PC-9 (cell line): ENCODE measurements around the gene PIP4P1. TPM values are rescaled to one million over a fixed set of nuclear protein-coding genes. Genes with fewer than 3 reads are reported as not detected.

ENCODE experiments used
- BruUV-seq: library from RNA; stranded (reverse); fragments of 400-500 nt; replicated peaks from 2 replicates; lab custom pipeline; 2021; lab: Mats Ljungman, UMichigan
- CTCF ChIA-PET: fragments of 300-600 bp; sonication (Branson Sonifier 250); formaldehyde crosslinking; loops from one replicate; lab custom pipeline; 2022; ENCODE audit warnings: antibody characterized with exemption; lab: Charles Lee
- POLR2A ChIA-PET: fragments of 300-600 bp; sonication (Branson Sonifier 250); formaldehyde crosslinking; loops from one replicate; lab custom pipeline; 2022; ENCODE audit warnings: antibody characterized with exemption; ENCODE audit not compliant: unreplicated experiment; lab: Charles Lee
- DNase-seq, 2 experiments: peaks; one replicate each; pipeline versions ENCODE4 v3.0.0 to v3.0.0-alpha.2; 2015 to 2022; ENCODE audit warnings: mixed read lengths in 1 of 2
- H2AFZ ChIP-seq: fragments of 200-600 bp; sonication (generic); 2 replicates; pipeline ENCODE4 v1.8.1; 2017; ENCODE audit warnings: antibody characterized with exemption
- H3F3A ChIP-seq: fragments of 200-600 bp; sonication (generic); 2 replicates; pipeline ENCODE4 v1.8.1; 2017; ENCODE audit warnings: antibody characterized with exemption, mild to moderate bottlenecking, low read depth; ENCODE audit not compliant: insufficient read depth
- H3K27ac ChIP-seq: fragments of 200-600 bp; sonication (generic); 2 replicates; pipeline ENCODE4 v1.6.1; 2016; ENCODE audit warnings: mixed run types
- H3K27me3 ChIP-seq: fragments of 200-600 bp; sonication (generic); 2 replicates; pipeline ENCODE4 v1.6.1; 2016; ENCODE audit warnings: low read depth, mixed run types; ENCODE audit not compliant: insufficient read depth
- H3K36me3 ChIP-seq: fragments of 200-600 bp; sonication (generic); 2 replicates; pipeline ENCODE4 v1.6.1; 2016; ENCODE audit warnings: low read depth, mixed run types
- H3K4me1 ChIP-seq: fragments of 200-600 bp; sonication (generic); replicated peaks from 2 replicates; pipeline ENCODE4 v1.6.1; 2016; ENCODE audit warnings: mixed run types; ENCODE audit not compliant: insufficient read depth
- H3K4me2 ChIP-seq: fragments of 200-600 bp; sonication (generic); 2 replicates; pipeline ENCODE4 v1.6.1; 2017; ENCODE audit warnings: mixed run types
- H3K4me3 ChIP-seq: fragments of 200-600 bp; sonication (generic); 2 replicates; pipeline ENCODE4 v1.6.1; 2016; ENCODE audit warnings: mixed run types
- H3K79me2 ChIP-seq: fragments of 200-600 bp; sonication (generic); 2 replicates; pipeline ENCODE4 v1.6.1; 2017; ENCODE audit warnings: low read depth, mixed run types
- H3K9me2 ChIP-seq: fragments of 200-600 bp; sonication (generic); 2 replicates; pipeline ENCODE4 v1.8.1; 2017; ENCODE audit warnings: mild to moderate bottlenecking; ENCODE audit not compliant: insufficient read depth
- H3K9me3 ChIP-seq: fragments of 200-600 bp; sonication (generic); 2 replicates; pipeline ENCODE4 v1.8.1; 2016; ENCODE audit warnings: low read depth; ENCODE audit not compliant: insufficient read depth
- H4K20me1 ChIP-seq: fragments of 200-600 bp; sonication (generic); 2 replicates; pipeline ENCODE4 v1.8.1; 2017; ENCODE audit not compliant: insufficient read depth
- CTCF ChIP-seq: fragments of 200-600 bp; sonication (generic); conservative IDR thresholded peaks from 2 replicates; pipeline ENCODE4 v1.6.1; 2017; ENCODE audit warnings: mixed run types, antibody characterized with exemption, mild to moderate bottlenecking, moderate library complexity
- EZH2 ChIP-seq: fragments of 200-600 bp; sonication (generic); IDR thresholded peaks from 2 replicates; pipeline ENCODE4 v1.8.0; 2017; ENCODE audit warnings: antibody characterized with exemption, low read depth
- intact Hi-C: fragments of 100-400 bp; cut with micrococcal nuclease; formaldehyde crosslinking; loops from one replicate; pipeline ENCODE4 v1.10.0; 2022; ENCODE audit not compliant: unreplicated experiment
- total RNA-seq: library from RNA; stranded (reverse); gene quantifications from 2 replicates; pipeline ENCODE4 v1.2.3, GENCODE V29; 2021

The PIP4P1 gene
- total RNA-seq, 1 experiment from 2014 or later = 20.1 TPM

- Histone ChIP-seq H3K79me2 (peaks cover 23% of the 10 kb centered on the region), H3K4me2 (peak overlapping the region; percentile 100), H3F3A (peaks cover 11% of the 10 kb centered on the region; the same call in 1 of the 2 replicates), H4K20me1 (no peaks in the 10 kb centered on the region), H3K4me3 (peak overlapping the region; percentile 80), H3K9me2 (no peaks in the 10 kb centered on the region), H2AFZ (peak overlapping the region; percentile 94), H3K9me3 (no peaks in the 10 kb centered on the region), H3K36me3 (no peaks in the 10 kb centered on the region), H3K4me1 (no peaks in the 10 kb centered on the region; the same call in none of the 2 replicates), H3K27me3 (no peaks in the 10 kb centered on the region), H3K27ac (peak overlapping the region; percentile 80)
- ChIA-PET CTCF (no interaction called here), POLR2A (interaction anchor here (0.7 to 1.2 kb wide), 2 partner anchors 9 to 129 kb away, joined by 5 to 6 read pairs; partner anchors contain the start of gene PIP4P1)
- TF ChIP-seq CTCF = no peak
- no peak for TF ChIP-seq EZH2
- peak in 1 of 2 experiments; percentile 39 for DNase-seq
- intact Hi-C loops = no loop called here
- no TSS peak for BruUV-seq
Observed at GRCh38 chr14:20470603-20470901, 9.3 kb upstream of the PIP4P1 start.

- no peaks in the 10 kb centered on the region; the same call in none of the 2 replicates for H3K4me1 ChIP-seq
- peak; percentile 16 to 63 for DNase-seq
- H3K4me3 ChIP-seq = peak overlapping the region; percentile 80
- no peaks in the 10 kb centered on the region for H4K20me1 ChIP-seq
- ChIA-PET CTCF (interaction anchor here (0.6 kb wide), 1 partner anchor 17 kb away, joined by 3 read pairs; no protein-coding TSS in a partner anchor), POLR2A (interaction anchor here (0.7 to 1.2 kb wide), 2 partner anchors 8 to 130 kb away, joined by 5 to 6 read pairs; partner anchors contain the start of gene PIP4P1)
- no peaks in the 10 kb centered on the region for H3K36me3 ChIP-seq
- no peaks in the 10 kb centered on the region for H3K27me3 ChIP-seq
- no peaks in the 10 kb centered on the region for H3K9me2 ChIP-seq
- intact Hi-C loops = loop anchor here (1.0 to 10.0 kb wide), 2 partner anchors 9 to 125 kb away; partner anchors contain the start of genes PARP2 and PIP4P1
- no peaks in the 10 kb centered on the region for H3K9me3 ChIP-seq
- H3K79me2 ChIP-seq = peaks cover 23% of the 10 kb centered on the region
- H3K4me2 ChIP-seq = peak overlapping the region; percentile 100
- H3K27ac ChIP-seq = peak overlapping the region; percentile 80
- peaks cover 11% of the 10 kb centered on the region; the same call in 1 of the 2 replicates for H3F3A ChIP-seq
- peak overlapping the region; percentile 94 for H2AFZ ChIP-seq
- TF ChIP-seq EZH2 (no peak), CTCF (no peak)
- TSS peak; percentile 48 for BruUV-seq
Observed at GRCh38 chr14:20469890-20470602, 8.8 kb upstream of the PIP4P1 start.

GRCh38 chr14:20469242-20469889, 8.1 kb upstream of the PIP4P1 start, which contains the start of gene PNP:
Gene PNP, plus strand, starts transcription at chr14:20469406. Its CDS starts 119 bp downstream, at chr14:20469525.
- H3K4me3 ChIP-seq = peak within 1 kb of the TSS; percentile 80
- ChIA-PET CTCF (interaction anchor here (0.6 kb wide), 1 partner anchor 16 kb away, joined by 3 read pairs; no protein-coding TSS in a partner anchor), POLR2A (interaction anchor here (0.6 to 1.2 kb wide), 2 partner anchors 8 to 253 kb away, joined by 3 to 5 read pairs; partner anchors contain the start of gene PIP4P1)
- H3K27ac ChIP-seq = peak within 1 kb of the TSS; percentile 80
- no peaks in the 10 kb centered on the region for H3K9me3 ChIP-seq
- intact Hi-C loops = loop anchor here (1.0 to 10.0 kb wide), 2 partner anchors 8 to 125 kb away; partner anchors contain the start of genes PARP2 and PIP4P1
- H3K27me3 ChIP-seq = no peaks in the 10 kb centered on the region
- H3K9me2 ChIP-seq = no peaks in the 10 kb centered on the region
- peaks cover 23% of the 10 kb centered on the region for H3K79me2 ChIP-seq
- H3F3A ChIP-seq = peaks cover 11% of the 10 kb centered on the region; the same call in 1 of the 2 replicates
- BruUV-seq = no TSS peak
- H3K36me3 ChIP-seq = no peaks in the 10 kb centered on the region
- H4K20me1 ChIP-seq = no peaks in the 10 kb centered on the region
- TF ChIP-seq EZH2 (no peak), CTCF (no peak)
- H3K4me2 ChIP-seq = peak within 1 kb of the TSS; percentile 100
- peak; percentile 74 to 76 for DNase-seq
- no peaks in the 10 kb centered on the region; the same call in none of the 2 replicates for H3K4me1 ChIP-seq
- H2AFZ ChIP-seq = peak within 1 kb of the TSS; percentile 94
